Subcutaneous adipose tissue (tissue), 4 donors: ENCODE data around the gene MXD4. TPM values are rescaled to one million over a fixed set of nuclear protein-coding genes. Genes with fewer than 3 reads are reported as not detected.

Experiments used
- CTCF ChIP-seq: fragments of 450-650 bp; IDR thresholded peaks from one replicate; pipeline ENCODE4 v1.5.1; 2016; ENCODE audit warnings: low read depth, mild to moderate bottlenecking, control low read depth, antibody characterized with exemption, moderate library complexity
- total RNA-seq, 4 donors: library from RNA; depleted of rRNA; stranded (reverse); fragments of >200 nt; gene quantifications; one replicate each; pipeline ENCODE4 v1.1.0, GENCODE V29; 2016

MXD4 gene
- total RNA-seq, 4 donors from 2014 or later: 31.1 to 125 (median 48.1) TPM

GRCh38 chr4:2253160-2254084 lies 8.5 kb downstream of the MXD4 start:
- no peak for TF ChIP-seq CTCF

- no peak for TF ChIP-seq CTCF
These were observed 9.3 kb downstream of the MXD4 start for GRCh38 chr4:2252530-2253091.

GRCh38 chr4:2251795-2252529 lies 9.9 kb downstream of the MXD4 start:
- no peak for TF ChIP-seq CTCF

GRCh38 chr4:2251073-2251794 lies 10.7 kb downstream of the MXD4 start:
- no peak for TF ChIP-seq CTCF

GRCh38 chr4:2250357-2251072 lies 11.4 kb downstream of the MXD4 start:
- no peak for TF ChIP-seq CTCF

- TF ChIP-seq CTCF: no peak
These were observed 12.2 kb downstream of the MXD4 start for GRCh38 chr4:2249526-2250356.
